ENCODE data around the gene MCM3AP.

The MCM3AP gene

GRCh38 chr21:46294647-46295176 lies 9.3 kb upstream of the MCM3AP start:
- Histone ChIP-seq H3K4me3 (no peak overlapping the region), H3K4me2 (peak overlapping the region; percentile 49 to 79 (median 73)), H3K27me3 (peaks cover 0 to 11% (median 8%) of the 10 kb centered on the region in 11 experiments; a peak in 9 of 22 replicates), H3K9ac (peak overlapping the region in 8 of 11 experiments; percentile 14 to 49 (median 31); a peak in 6 of 22 replicates), H4K20me1 (peaks cover 0 to 6% (median 0%) of the 10 kb centered on the region in 11 experiments; a peak in 2 of 22 replicates), H3K36me3 (peaks cover 10 to 30% (median 22%) of the 10 kb centered on the region in 11 experiments), H3K9me3 (replicated peaks in 1 of 11) (peaks cover 0 to 13% (median 11%) of the 10 kb centered on the region in 11 experiments; a peak in 18 of 22 replicates), H3K27ac (peak overlapping the region in 9 of 11 experiments; percentile 18 to 70 (median 58); a peak in 15 of 22 replicates), H3K4me1 (peaks cover 11 to 41% (median 33%) of the 10 kb centered on the region in 10 experiments)
- no peak for TF ChIP-seq Cebpa-rat (IDR thresholded peaks at IDR 0.05)

- TF ChIP-seq Cebpa-rat (IDR thresholded peaks at IDR 0.05): no peak
- Histone ChIP-seq H4K20me1 (no peaks in the 10 kb centered on the region), H3K4me1 (peaks cover 27 to 45% (median 39%) of the 10 kb centered on the region in 10 experiments), H3K27ac (no peak overlapping the region), H3K27me3 (no peaks in the 10 kb centered on the region), H3K4me3 (no peak overlapping the region), H3K9me3 (replicated peaks in 1 of 11) (peaks cover 0 to 13% (median 11%) of the 10 kb centered on the region in 11 experiments; a peak in 18 of 22 replicates), H3K9ac (no peak overlapping the region), H3K36me3 (peaks cover 10 to 14% (median 13%) of the 10 kb centered on the region in 11 experiments; a peak in 21 of 22 replicates), H3K4me2 (peak overlapping the region in 3 of 11 experiments; percentile 6 to 19 (median 16); a peak in 1 of 22 replicates)
Observed at GRCh38 chr21:46291561-46291960, 6.2 kb upstream of the MCM3AP start.

- TF ChIP-seq Cebpa-rat (IDR thresholded peaks at IDR 0.05): no peak
- H3K4me2 ChIP-seq: peak overlapping the region in 4 of 11 experiments; percentile 13 to 34 (median 26); a peak in 2 of 22 replicates
- H3K4me1 ChIP-seq: peaks cover 23 to 42% (median 35%) of the 10 kb centered on the region in 10 experiments
Observed at GRCh38 chr21:46289655-46290179, 4.3 kb upstream of the MCM3AP start.

GRCh38 chr21:46287541-46287940 lies 2.1 kb upstream of the MCM3AP start:
- peaks cover 43 to 62% (median 54%) of the 10 kb centered on the region in 10 experiments for H3K4me1 ChIP-seq
- no peaks in the 10 kb centered on the region for H3K27me3 ChIP-seq
- peaks cover 5 to 30% (median 24%) of the 10 kb centered on the region in 11 experiments; a peak in 17 of 22 replicates for H4K20me1 ChIP-seq
- peaks cover 0 to 13% (median 11%) of the 10 kb centered on the region in 11 experiments; a peak in 18 of 22 replicates for H3K9me3 ChIP-seq (replicated peaks in 1 of 11)
- TF ChIP-seq Cebpa-rat (IDR thresholded peaks at IDR 0.05): no peak
- peak overlapping the region; percentile 73 to 99 (median 92); a peak in 15 of 20 replicates for H3K4me3 ChIP-seq
- H3K4me2 ChIP-seq: peak overlapping the region; percentile 78 to 93 (median 89)
- peak overlapping the region; percentile 88 to 100 (median 97); a peak in 18 of 22 replicates for H3K9ac ChIP-seq
- H3K27ac ChIP-seq: peak overlapping the region in 8 of 11 experiments; percentile 93 to 99 (median 97); a peak in 11 of 22 replicates
- H3K36me3 ChIP-seq: peaks cover 24 to 37% (median 33%) of the 10 kb centered on the region in 11 experiments

More at GRCh38 chr21:46289655-46290179, 4.3 kb upstream of the MCM3AP start:
- H3K27ac ChIP-seq: no peak overlapping the region
- H3K9ac ChIP-seq: no peak overlapping the region; a peak in 1 of 22 replicates
- peaks cover 0 to 8% (median 4%) of the 10 kb centered on the region in 11 experiments; a peak in 13 of 22 replicates for H4K20me1 ChIP-seq
- peaks cover 0 to 13% (median 11%) of the 10 kb centered on the region in 11 experiments; a peak in 18 of 22 replicates for H3K9me3 ChIP-seq (replicated peaks in 1 of 11)
- H3K27me3 ChIP-seq: no peaks in the 10 kb centered on the region
- H3K36me3 ChIP-seq: peaks cover 10 to 15% (median 14%) of the 10 kb centered on the region in 11 experiments; a peak in 21 of 22 replicates
- H3K4me3 ChIP-seq: no peak overlapping the region

GRCh38 chr21:46286648-46287002 lies 1.2 kb upstream of the MCM3AP start:
- Histone ChIP-seq H3K36me3 (peaks cover 26 to 39% (median 35%) of the 10 kb centered on the region in 11 experiments), H3K27me3 (no peaks in the 10 kb centered on the region), H4K20me1 (peaks cover 10 to 39% (median 33%) of the 10 kb centered on the region in 11 experiments; a peak in 19 of 22 replicates), H3K4me2 (peak overlapping the region; percentile 78 to 93 (median 89)), H3K9me3 (replicated peaks in 1 of 11) (peaks cover 0 to 4% (median 2%) of the 10 kb centered on the region in 11 experiments; a peak in 15 of 22 replicates), H3K9ac (peak overlapping the region; percentile 88 to 100 (median 97)), H3K4me3 (peak overlapping the region; percentile 73 to 99 (median 92)), H3K4me1 (peaks cover 49 to 71% (median 62%) of the 10 kb centered on the region in 10 experiments), H3K27ac (peak overlapping the region; percentile 86 to 99 (median 97); a peak in 20 of 22 replicates)
- no peak for TF ChIP-seq Cebpa-rat (IDR thresholded peaks at IDR 0.05)

GRCh38 chr21:46285761-46286647 lies 593 bp upstream of the MCM3AP start, which contains the start of gene YBEY:
YBEY (plus strand) TSS chr21:46286342; CDS start chr21:46286914, 572 bp downstream.
- TF ChIP-seq Cebpa-rat (IDR thresholded peaks at IDR 0.05): no peak
- Histone ChIP-seq H3K9ac (peak within 1 kb of the TSS; percentile 88 to 100 (median 97)), H3K4me3 (peak within 1 kb of the TSS; percentile 73 to 99 (median 92)), H3K4me2 (peak within 1 kb of the TSS; percentile 78 to 99 (median 89)), H3K27ac (peak within 1 kb of the TSS; percentile 86 to 99 (median 97)), H3K36me3 (peaks cover 26 to 39% (median 37%) of the 10 kb centered on the region in 11 experiments), H3K9me3 (replicated peaks in 1 of 11) (no peaks in the 10 kb centered on the region; a peak in 1 of 22 replicates), H4K20me1 (peaks cover 16 to 45% (median 39%) of the 10 kb centered on the region in 11 experiments; a peak in 19 of 22 replicates), H3K4me1 (peaks cover 55 to 71% (median 63%) of the 10 kb centered on the region in 10 experiments), H3K27me3 (no peaks in the 10 kb centered on the region)

GRCh38 chr21:46284733-46285132 lies 678 bp downstream of the MCM3AP start:
- Histone ChIP-seq H3K4me1 (peaks cover 46 to 63% (median 57%) of the 10 kb centered on the region in 10 experiments), H3K9me3 (replicated peaks in 1 of 11) (no peaks in the 10 kb centered on the region; a peak in 1 of 22 replicates), H3K27ac (peak overlapping the region in 10 of 11 experiments; percentile 86 to 99 (median 97); a peak in 15 of 22 replicates), H3K9ac (peak overlapping the region; percentile 88 to 100 (median 97); a peak in 21 of 22 replicates), H3K4me3 (peak overlapping the region; percentile 73 to 99 (median 92)), H3K36me3 (peaks cover 39 to 52% (median 49%) of the 10 kb centered on the region in 11 experiments), H3K27me3 (no peaks in the 10 kb centered on the region), H4K20me1 (peaks cover 25 to 58% (median 52%) of the 10 kb centered on the region in 11 experiments; a peak in 21 of 22 replicates), H3K4me2 (peak overlapping the region; percentile 78 to 99 (median 89))
- no peak for TF ChIP-seq Cebpa-rat (IDR thresholded peaks at IDR 0.05)
